A549 (cell line): ENCODE data around the gene MTG1. TPM values are rescaled to one million over a fixed set of nuclear protein-coding genes. Genes with fewer than 3 reads are reported as not detected.

ENCODE experiments used
- ATAC-seq, 2 experiments: fragments of 200-7000 bp in 1 of 2; fragments of >200 bp in 1 of 2; cut with Nextera tagmentation in 1 of 2; cut with Tn5 transposase in 1 of 2; 3 replicates each; pipeline versions ENCODE4 v1.8.0 to v1.9.1; 2018 to 2020; ENCODE audit warnings: mild to moderate bottlenecking in 1 of 2, moderate library complexity in 1 of 2
- CTCF ChIA-PET: fragments of 300-600 bp; sonication (Branson Sonifier 250); formaldehyde crosslinking; extraction: SDS; loops from one replicate; lab custom pipeline; 2021; ENCODE audit warnings: antibody characterized with exemption, inconsistent platforms; lab: Yijun Ruan, JAX
- POLR2A ChIA-PET: fragments of 350-600 bp; formaldehyde crosslinking; extraction: SDS; loops from one replicate; lab custom pipeline; 2021; ENCODE audit warnings: antibody characterized with exemption, inconsistent platforms; lab: Yijun Ruan, JAX
- DNase-seq, 2 experiments: peaks; one replicate each; pipeline versions ENCODE4 v3.0.0 to v3.0.0-alpha.2; 2011 to 2016; ENCODE audit warnings: low read depth in 1 of 2, low spot score in 1 of 2
- FAIRE-seq: peaks from 2 replicates; lab custom pipeline; 2011; peaks lifted over from hg19 to GRCh38; lab: Jason Lieb, UNC
- H3K27ac ChIP-seq, 2 experiments: fragments of >200 bp; sonication (Bioruptor Twin); formaldehyde crosslinking; 3 replicates each; pipeline ENCODE4 v1.5.1; 2016 to 2017
- H3K4me1 ChIP-seq: fragments of >200 bp; sonication (Bioruptor Twin); formaldehyde crosslinking; 3 replicates; pipeline ENCODE4 v1.6.1; 2016
- H3K4me2 ChIP-seq: fragments of >200 bp; sonication (Bioruptor Twin); formaldehyde crosslinking; 3 replicates; pipeline ENCODE4 v1.6.1; 2016
- H3K4me3 ChIP-seq: fragments of >200 bp; sonication (Bioruptor Twin); formaldehyde crosslinking; 3 replicates; pipeline ENCODE4 v1.5.1; 2016
- H3K9me3 ChIP-seq: fragments of >200 bp; sonication (Bioruptor Twin); formaldehyde crosslinking; 3 replicates; pipeline ENCODE4 v1.6.1; 2016
- CBX2 ChIP-seq: fragments of 200-600 bp; sonication (generic); IDR thresholded peaks from 2 replicates; pipeline ENCODE4 v1.6.1; 2016; ENCODE audit warnings: low read depth, mild to moderate bottlenecking, borderline replicate concordance
- EP300 ChIP-seq, 2 experiments: fragments of >200 bp; sonication (Bioruptor Twin); formaldehyde crosslinking; IDR thresholded peaks; 2 replicates in 1 of 2; 3 replicates in 1 of 2; pipeline ENCODE4 v1.6.1; 2016 to 2017
- GATA3 ChIP-seq: IDR thresholded peaks from 2 replicates; pipeline ENCODE4 v1.6.1; 2012; ENCODE audit warnings: borderline replicate concordance
- HOXB13 ChIP-seq: fragments of 250-450 bp; sonication (Bioruptor Pico); IDR thresholded peaks from 2 replicates; pipeline ENCODE4 v1.5.0; 2020; ENCODE audit warnings: low read depth, mild to moderate bottlenecking, moderate library complexity
- JUN ChIP-seq, 2 experiments: fragments of >200 bp; sonication (Bioruptor Twin); formaldehyde crosslinking; IDR thresholded peaks; 2 replicates in 1 of 2; 3 replicates in 1 of 2; pipeline ENCODE4 v1.6.1; 2016 to 2017
- JUNB ChIP-seq: fragments of >200 bp; sonication (Bioruptor Twin); formaldehyde crosslinking; IDR thresholded peaks from 2 replicates; pipeline ENCODE4 v1.6.1; 2016
- KDM5A ChIP-seq: fragments of 200-600 bp; sonication (generic); IDR thresholded peaks from 2 replicates; pipeline ENCODE4 v1.6.1; 2016; ENCODE audit warnings: antibody characterized with exemption, mild to moderate bottlenecking
- NFE2L2 ChIP-seq: fragments of 150-350 bp; conservative IDR thresholded peaks from 2 replicates; pipeline ENCODE4 v1.6.1; 2014; ENCODE audit warnings: low read length
- RAD21 ChIP-seq, 2 experiments: fragments of >200 bp in 1 of 2; sonication (Bioruptor Twin) in 1 of 2; formaldehyde crosslinking in 1 of 2; IDR thresholded peaks in 1 of 2; conservative IDR thresholded peaks in 1 of 2; 2 replicates in 1 of 2; 3 replicates in 1 of 2; pipeline ENCODE4 v1.6.1; 2012 to 2018; ENCODE audit warnings: inconsistent platforms in 1 of 2
- RARB ChIP-seq: fragments of 250-450 bp; sonication (Bioruptor Pico); IDR thresholded peaks from 2 replicates; pipeline ENCODE4 v1.8.0; 2021; ENCODE audit warnings: mild to moderate bottlenecking, moderate library complexity
- RNF2 ChIP-seq: fragments of 200-600 bp; sonication (generic); IDR thresholded peaks from 2 replicates; pipeline ENCODE4 v1.6.1; 2016; ENCODE audit warnings: low read depth, mild to moderate bottlenecking, antibody characterized with exemption, moderate library complexity, borderline replicate concordance
- SMC3 ChIP-seq: fragments of >200 bp; sonication (Bioruptor Twin); formaldehyde crosslinking; IDR thresholded peaks from 3 replicates; pipeline ENCODE4 v1.6.1; 2018; ENCODE audit warnings: inconsistent platforms
- TFCP2L1 ChIP-seq: fragments of 250-450 bp; sonication (Bioruptor Pico); IDR thresholded peaks from 2 replicates; pipeline ENCODE4 v1.5.0; 2021; ENCODE audit warnings: mild to moderate bottlenecking
- ZC3H11A ChIP-seq: fragments of 450-650 bp; IDR thresholded peaks from 2 replicates; pipeline ENCODE4 v1.6.1; 2014; ENCODE audit warnings: antibody characterized with exemption, mild to moderate bottlenecking
- ZFP36 ChIP-seq: fragments of 450-650 bp; IDR thresholded peaks from 2 replicates; pipeline ENCODE4 v1.6.1; 2014; ENCODE audit warnings: borderline replicate concordance; ENCODE audit not compliant: partially characterized antibody
- ZNF302 ChIP-seq: fragments of 250-450 bp; sonication (Bioruptor Pico); IDR thresholded peaks from 2 replicates; pipeline ENCODE4 v1.9.0; 2021; ENCODE audit warnings: inconsistent platforms, mild to moderate bottlenecking, moderate library complexity
- WGBS: methylation state at CpG from one replicate; pipeline ENCODE4 v1.1.6; 2017; ENCODE audit errors: missing lambda C conversion rate; 5-methylcytosine and 5-hydroxymethylcytosine counted together
- polyA plus RNA-seq, 4 experiments: library from polyadenylated mRNA; depleted of rRNA in 3 of 4; stranded (reverse); fragments of >200 nt; fragmentation: RNase III in 1 of 4; extraction: RNeasy Plus Mini Kit Qiagen cat#74134 plus additional on column Dnase treatment in 1 of 4; gene quantifications; 2 replicates in 3 of 4; 3 replicates in 1 of 4; pipeline ENCODE4 v1.2.3, GENCODE V29; 2011 to 2017
- TF ChIP-seq, protein P1 (sequence below): fragments of 250-450 bp; sonication (Bioruptor Pico); IDR thresholded peaks from 2 replicates; pipeline ENCODE4 v1.5.0; 2021; ENCODE audit warnings: mild to moderate bottlenecking, moderate library complexity, borderline replicate concordance
- TF ChIP-seq, protein P2 (sequence below): IDR thresholded peaks from 2 replicates; pipeline ENCODE4 v1.6.1; 2012; ENCODE audit warnings: low read depth, borderline replicate concordance
- TF ChIP-seq, protein P3 (sequence below): fragments of 450-650 bp; IDR thresholded peaks from 2 replicates; pipeline ENCODE4 v1.6.1; 2014; ENCODE audit warnings: antibody characterized with exemption
- TF ChIP-seq, protein P4 (sequence below): IDR thresholded peaks from 2 replicates; pipeline ENCODE4 v1.6.1; 2012

The MTG1 gene
- polyA plus RNA-seq, 2 of the 4 experiments (the other 2 are of a cell fraction) = 60.3 to 67.2 TPM

DNA sequence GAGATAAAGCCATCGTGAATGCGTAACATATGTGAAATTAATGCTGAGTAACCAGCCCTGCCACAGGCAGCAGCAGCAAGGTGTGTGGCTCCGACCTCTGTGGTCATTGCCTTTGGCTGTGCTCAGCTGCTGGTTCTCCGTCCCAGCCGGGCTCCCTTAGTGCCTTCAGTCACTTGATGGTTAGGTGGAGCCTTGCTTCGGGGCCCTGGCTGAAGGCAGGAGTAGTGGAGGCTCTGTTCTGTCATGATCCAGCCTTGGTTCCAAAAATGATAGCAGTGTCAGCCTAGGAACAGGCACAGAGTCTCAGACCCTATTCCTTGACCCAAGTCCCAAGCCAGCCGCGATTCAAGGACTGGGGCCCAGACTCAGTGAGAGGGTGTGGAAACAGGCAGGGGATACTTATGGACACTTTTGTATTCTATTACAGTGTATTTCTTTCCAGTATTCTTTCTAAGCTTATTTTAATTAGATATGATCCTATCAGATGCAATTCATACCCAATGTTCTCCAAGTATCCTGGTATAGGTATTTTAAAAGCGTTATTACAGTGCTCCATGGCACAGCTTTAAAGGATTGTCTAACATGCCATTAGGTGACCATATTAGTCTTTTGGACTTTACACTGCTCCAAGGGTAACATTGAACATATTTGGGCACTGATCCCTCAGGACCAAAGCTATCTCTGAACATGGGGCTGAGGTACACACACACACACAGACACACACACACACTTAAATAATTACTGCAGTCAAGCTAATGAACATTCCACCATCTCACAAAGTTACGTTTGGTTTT is 68.8 kb downstream of the MTG1 start (continued):
- TF ChIP-seq, protein P1, sequence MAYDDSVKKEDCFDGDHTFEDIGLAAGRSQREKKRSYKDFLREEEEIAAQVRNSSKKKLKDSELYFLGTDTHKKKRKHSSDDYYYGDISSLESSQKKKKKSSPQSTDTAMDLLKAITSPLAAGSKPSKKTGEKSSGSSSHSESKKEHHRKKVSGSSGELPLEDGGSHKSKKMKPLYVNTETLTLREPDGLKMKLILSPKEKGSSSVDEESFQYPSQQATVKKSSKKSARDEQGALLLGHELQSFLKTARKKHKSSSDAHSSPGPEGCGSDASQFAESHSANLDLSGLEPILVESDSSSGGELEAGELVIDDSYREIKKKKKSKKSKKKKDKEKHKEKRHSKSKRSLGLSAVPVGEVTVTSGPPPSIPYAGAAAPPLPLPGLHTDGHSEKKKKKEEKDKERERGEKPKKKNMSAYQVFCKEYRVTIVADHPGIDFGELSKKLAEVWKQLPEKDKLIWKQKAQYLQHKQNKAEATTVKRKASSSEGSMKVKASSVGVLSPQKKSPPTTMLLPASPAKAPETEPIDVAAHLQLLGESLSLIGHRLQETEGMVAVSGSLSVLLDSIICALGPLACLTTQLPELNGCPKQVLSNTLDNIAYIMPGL (CRISPR knock-in tag) = no peak
- TF ChIP-seq SMC3 (no peak), KDM5A (no peak)
- TF ChIP-seq, protein P2, sequence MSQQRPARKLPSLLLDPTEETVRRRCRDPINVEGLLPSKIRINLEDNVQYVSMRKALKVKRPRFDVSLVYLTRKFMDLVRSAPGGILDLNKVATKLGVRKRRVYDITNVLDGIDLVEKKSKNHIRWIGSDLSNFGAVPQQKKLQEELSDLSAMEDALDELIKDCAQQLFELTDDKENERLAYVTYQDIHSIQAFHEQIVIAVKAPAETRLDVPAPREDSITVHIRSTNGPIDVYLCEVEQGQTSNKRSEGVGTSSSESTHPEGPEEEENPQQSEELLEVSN = no peak

DNA sequence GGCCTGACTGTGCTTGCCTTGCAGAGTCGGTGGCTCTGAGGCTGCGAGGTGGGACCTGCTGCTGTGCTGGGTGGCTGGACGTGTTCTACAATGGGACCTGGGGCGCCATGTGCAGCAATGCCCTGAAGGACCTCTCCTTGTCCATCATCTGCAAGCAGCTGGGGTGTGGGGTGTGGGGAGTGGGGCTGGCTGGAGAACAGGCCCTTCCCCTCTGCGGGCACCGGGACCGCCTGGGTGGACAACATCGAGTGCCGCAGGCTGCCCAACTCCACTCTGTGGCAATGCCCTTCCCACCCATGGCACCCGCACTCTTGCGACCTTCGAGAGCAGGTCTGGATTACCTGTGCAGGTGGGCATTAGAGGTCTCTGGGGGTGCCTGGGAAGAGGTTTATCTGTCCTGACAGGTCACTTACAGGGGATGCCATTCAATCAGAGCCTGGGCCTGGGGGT is 70.7 kb downstream of the MTG1 start:
- H3K4me2 ChIP-seq = no peak overlapping the region
- no peak overlapping the region for H3K27ac ChIP-seq
- H3K4me3 ChIP-seq = no peak overlapping the region
- POLR2A ChIA-PET = no interaction called here
- CTCF ChIA-PET = interaction anchor here (1.1 to 1.3 kb wide), 2 partner anchors 10 to 33 kb away, joined by 3 read pairs; no protein-coding TSS in a partner anchor
- FAIRE-seq = no peak
- no peak for DNase-seq
- ATAC-seq = no peak
- no peaks in the 10 kb centered on the region; the same call in 2 of the 3 replicates for H3K9me3 ChIP-seq
- TF ChIP-seq, protein P3, sequence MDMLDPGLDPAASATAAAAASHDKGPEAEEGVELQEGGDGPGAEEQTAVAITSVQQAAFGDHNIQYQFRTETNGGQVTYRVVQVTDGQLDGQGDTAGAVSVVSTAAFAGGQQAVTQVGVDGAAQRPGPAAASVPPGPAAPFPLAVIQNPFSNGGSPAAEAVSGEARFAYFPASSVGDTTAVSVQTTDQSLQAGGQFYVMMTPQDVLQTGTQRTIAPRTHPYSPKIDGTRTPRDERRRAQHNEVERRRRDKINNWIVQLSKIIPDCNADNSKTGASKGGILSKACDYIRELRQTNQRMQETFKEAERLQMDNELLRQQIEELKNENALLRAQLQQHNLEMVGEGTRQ = no peak
- TF ChIP-seq RARB (CRISPR knock-in tag) = no peak
- no peak for TF ChIP-seq GATA3
- TF ChIP-seq ZNF302 (CRISPR knock-in tag) = no peak
- TF ChIP-seq, protein P4, sequence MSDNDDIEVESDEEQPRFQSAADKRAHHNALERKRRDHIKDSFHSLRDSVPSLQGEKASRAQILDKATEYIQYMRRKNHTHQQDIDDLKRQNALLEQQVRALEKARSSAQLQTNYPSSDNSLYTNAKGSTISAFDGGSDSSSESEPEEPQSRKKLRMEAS = no peak
- TF ChIP-seq TFCP2L1 (CRISPR knock-in tag) = no peak
- TF ChIP-seq HOXB13 (CRISPR knock-in tag) = no peak
- no peak for TF ChIP-seq JUN (IDR thresholded peaks at IDR 0.05)
- TF ChIP-seq RAD21 (conservative IDR thresholded peaks at IDR 0.05 in 1 of 2, IDR thresholded peaks at IDR 0.05 in 1 of 2) = no peak
- no peak for TF ChIP-seq JUNB
- no peak for TF ChIP-seq ZC3H11A
- TF ChIP-seq CBX2 = no peak
- no peak for TF ChIP-seq EP300 (IDR thresholded peaks at IDR 0.05)
- TF ChIP-seq ZFP36 = no peak
- no peak for TF ChIP-seq NFE2L2
- no peak for TF ChIP-seq RNF2
- no peaks in the 10 kb centered on the region for H3K4me1 ChIP-seq
- 36% methylated on average over 4 of the region's 12 CpGs for WGBS
